Measurements from ENCODE around the gene ZCCHC8. TPM values are rescaled to one million over a fixed set of nuclear protein-coding genes. Genes with fewer than 3 reads are reported as not detected.

The ZCCHC8 gene
- 12.7 and 15.0 TPM in 2 replicates for polyA plus RNA-seq (2011; rRNA removed)
- 6.5 and 12.5 TPM in 2 replicates for polyA minus RNA-seq (2011; rRNA and poly(A)+ RNA removed)

- POLR2A ChIA-PET = interaction anchor here (0.9 to 1.3 kb wide), 4 partner anchors 9 to 94 kb away, joined by 3 to 5 read pairs (median 4); partner anchors contain the start of genes KNTC1 and RSRC2
- DNase-seq (ENCODE audit: low read depth) = peak; percentile 89
- no peak for TF ChIP-seq CTCF (IDR thresholded peaks at IDR 0.05; ENCODE audit: insufficient read depth, low read depth, low read length)
- Histone ChIP-seq H3K4me3 (ENCODE audit: low read depth, low read length) (peak within 1 kb of the TSS; percentile 92), H3K36me3 (ENCODE audit: control insufficient read depth, insufficient read depth, low read length) (peaks cover 5% of the 10 kb centered on the region), H3K27me3 (ENCODE audit: control insufficient read depth, insufficient read depth, low read length) (no peaks in the 10 kb centered on the region)
- CTCF ChIA-PET = interaction anchor here (0.6 to 2.0 kb wide), 3 partner anchors 16 to 29 kb away, joined by 3 to 6 read pairs (median 5); no protein-coding TSS in a partner anchor
These were observed at the start of gene ZCCHC8 for GRCh38 chr12:122500685-122501488. Gene ZCCHC8, minus strand, starts transcription at chr12:122500932. Its CDS starts 92 bp downstream, at chr12:122500840.

GRCh38 chr12:122547330-122547729, 46.6 kb upstream of the ZCCHC8 start:
- ChIA-PET POLR2A (interaction anchor here (0.7 kb wide), 1 partner anchor 9 kb away, joined by 3 read pairs; no protein-coding TSS in a partner anchor), CTCF (no interaction called here)
- no peak for TF ChIP-seq CTCF (IDR thresholded peaks at IDR 0.05; ENCODE audit: insufficient read depth, low read depth, low read length)
- H3K36me3 ChIP-seq (ENCODE audit: control insufficient read depth, insufficient read depth, low read length) = no peaks in the 10 kb centered on the region; the same call in 1 of the 2 replicates
- H3K27me3 ChIP-seq (ENCODE audit: control insufficient read depth, insufficient read depth, low read length) = no peaks in the 10 kb centered on the region
- no peak for DNase-seq (ENCODE audit: low read depth)
- H3K4me3 ChIP-seq (ENCODE audit: low read depth, low read length) = no peak overlapping the region

DNA sequence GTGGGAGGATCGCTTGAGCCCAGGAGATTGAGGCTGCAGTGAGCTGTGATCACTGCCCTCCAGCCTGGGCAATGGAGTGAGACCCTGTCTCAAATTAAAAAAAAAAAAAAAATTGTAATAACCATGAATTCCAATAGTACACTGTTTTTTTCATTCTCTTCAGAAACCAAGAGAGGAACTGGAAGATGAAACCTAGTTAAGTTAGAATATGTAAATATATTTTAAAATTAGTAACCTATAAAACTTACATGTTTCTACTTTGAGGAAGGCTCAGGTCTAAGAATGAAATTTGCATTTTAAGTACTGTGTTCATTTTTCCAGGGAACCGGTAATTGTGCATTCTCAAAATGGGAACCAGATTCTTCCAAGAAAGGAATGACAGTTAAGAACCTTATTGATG, 45.1 kb upstream of the ZCCHC8 start:
- Histone ChIP-seq H3K4me3 (ENCODE audit: low read depth, low read length) (no peak overlapping the region), H3K27me3 (ENCODE audit: control insufficient read depth, insufficient read depth, low read length) (no peaks in the 10 kb centered on the region), H3K36me3 (ENCODE audit: control insufficient read depth, insufficient read depth, low read length) (no peaks in the 10 kb centered on the region; the same call in 1 of the 2 replicates)
- no peak for TF ChIP-seq CTCF (IDR thresholded peaks at IDR 0.05; ENCODE audit: insufficient read depth, low read depth, low read length)
- CTCF ChIA-PET = interaction anchor here (0.7 kb wide), 1 partner anchor 396 kb away, joined by 3 read pairs; no protein-coding TSS in a partner anchor
- DNase-seq (ENCODE audit: low read depth) = no peak
- POLR2A ChIA-PET = no interaction called here

DNA sequence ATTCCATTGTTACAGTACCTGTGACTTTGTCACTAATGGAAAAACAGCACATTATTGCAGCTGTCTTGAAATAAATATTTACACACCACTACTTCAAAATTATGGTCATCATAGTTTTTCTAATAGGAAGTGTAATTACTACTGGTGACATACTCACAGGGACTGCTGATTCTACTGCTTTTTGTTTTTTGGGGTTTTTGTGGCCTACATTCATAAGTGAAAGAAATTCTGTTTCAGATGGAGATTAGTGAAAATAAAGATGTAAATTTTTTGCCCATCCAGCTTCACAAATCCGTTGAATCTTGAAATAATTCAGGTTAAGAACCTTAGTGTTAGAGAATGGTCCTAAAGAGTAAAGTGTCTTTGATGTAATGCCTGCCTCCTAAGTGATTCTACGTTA, 43.8 kb upstream of the ZCCHC8 start:
- no peaks in the 10 kb centered on the region for H3K27me3 ChIP-seq (ENCODE audit: control insufficient read depth, insufficient read depth, low read length)
- H3K36me3 ChIP-seq (ENCODE audit: control insufficient read depth, insufficient read depth, low read length) = no peaks in the 10 kb centered on the region
- DNase-seq (ENCODE audit: low read depth) = no peak
- CTCF ChIA-PET = no interaction called here
- no peak for TF ChIP-seq CTCF (IDR thresholded peaks at IDR 0.05; ENCODE audit: insufficient read depth, low read depth, low read length)
- POLR2A ChIA-PET = no interaction called here
- no peak overlapping the region for H3K4me3 ChIP-seq (ENCODE audit: low read depth, low read length)

- POLR2A ChIA-PET = interaction anchor here (0.6 kb wide), 1 partner anchor 9 kb away, joined by 3 read pairs; no protein-coding TSS in a partner anchor
These were observed 37.8 kb upstream of the ZCCHC8 start for GRCh38 chr12:122538496-122538895.

More at GRCh38 chr12:122538496-122538895, 37.8 kb upstream of the ZCCHC8 start:
- Histone ChIP-seq H3K27me3 (ENCODE audit: control insufficient read depth, insufficient read depth, low read length) (no peaks in the 10 kb centered on the region), H3K4me3 (ENCODE audit: low read depth, low read length) (no peak overlapping the region), H3K36me3 (ENCODE audit: control insufficient read depth, insufficient read depth, low read length) (no peaks in the 10 kb centered on the region; the same call in 1 of the 2 replicates)
- DNase-seq (ENCODE audit: low read depth) = no peak
- TF ChIP-seq CTCF (IDR thresholded peaks at IDR 0.05; ENCODE audit: insufficient read depth, low read depth, low read length) = no peak
- CTCF ChIA-PET = interaction anchor here (1.6 kb wide), 1 partner anchor 215 kb away, joined by 3 read pairs; the partner anchor contains the start of gene DENR

All from BJ (cell line).